GM12878 (cell line): Measurements from ENCODE around the gene CATSPERD. TPM values are rescaled to one million over a fixed set of nuclear protein-coding genes. Genes with fewer than 3 reads are reported as not detected.

Experiments used
- ATAC-seq: fragments of 200-7000 bp; cut with Tn5 transposase; 3 replicates; pipeline ENCODE4 v1.9.1; 2020; ENCODE audit warnings: mild to moderate bottlenecking, moderate library complexity
- BruUV-seq: library from RNA; stranded (reverse); fragments of 400-500 nt; replicated peaks from 2 replicates; lab custom pipeline; 2021; lab: Mats Ljungman, UMichigan
- CTCF ChIA-PET: fragments of 300-600 bp; sonication (Branson Sonifier 250); formaldehyde crosslinking; extraction: SDS; loops from one replicate; lab custom pipeline; 2021; ENCODE audit warnings: inconsistent platforms; lab: Yijun Ruan, JAX
- POLR2A ChIA-PET: fragments of 350-600 bp; formaldehyde crosslinking; extraction: SDS; loops from one replicate; lab custom pipeline; 2021; ENCODE audit warnings: inconsistent platforms; lab: Charles Lee
- RAD21 ChIA-PET: fragments of 300-600 bp; sonication (Branson Sonifier 250); formaldehyde crosslinking; loops from one replicate; lab custom pipeline; 2023; ENCODE audit warnings: antibody characterized with exemption; ENCODE audit not compliant: unreplicated experiment; lab: Charles Lee
- SMC1A ChIA-PET: fragments of 300-600 bp; sonication (Branson Sonifier 250); formaldehyde crosslinking; loops from one replicate; lab custom pipeline; 2023; ENCODE audit not compliant: unreplicated experiment, uncharacterized antibody; lab: Charles Lee
- DNase-seq: peaks from one replicate; pipeline ENCODE4 v3.0.0-alpha.2; 2011; ENCODE audit warnings: low read depth, low spot score
- FAIRE-seq: peaks from 3 replicates; lab custom pipeline; 2011; peaks lifted over from hg19 to GRCh38; lab: Jason Lieb, UNC
- H2AFZ ChIP-seq: 2 replicates; pipeline ENCODE4 v1.6.0; 2011; ENCODE audit warnings: low read depth, low read length, control low read depth; ENCODE audit not compliant: control insufficient read depth
- H3K27ac ChIP-seq: 2 replicates; pipeline ENCODE4 v1.5.1; 2011; ENCODE audit warnings: control low read depth; ENCODE audit not compliant: control insufficient read depth, insufficient read depth
- H3K27me3 ChIP-seq, 2 experiments: replicated peaks in 1 of 2; 2 replicates each; pipeline versions ENCODE4 v1.6.0 to v1.6.1; 2011; ENCODE audit warnings: low read length in 1 of 2; ENCODE audit not compliant: control insufficient read depth in 2 of 2, insufficient read depth in 2 of 2
- H3K36me3 ChIP-seq, 2 experiments: 2 replicates each; pipeline ENCODE4 v1.5.1; 2011; ENCODE audit warnings: low read length in 1 of 2; ENCODE audit not compliant: control insufficient read depth in 2 of 2, insufficient read depth in 2 of 2
- H3K4me1 ChIP-seq: 2 replicates; pipeline ENCODE4 v1.6.1; 2011; ENCODE audit warnings: mild to moderate bottlenecking, low read length, moderate library complexity, mixed read lengths; ENCODE audit not compliant: control insufficient read depth, insufficient read depth
- H3K4me2 ChIP-seq: 2 replicates; pipeline ENCODE4 v1.6.0; 2011; ENCODE audit warnings: control low read depth; ENCODE audit not compliant: control insufficient read depth, insufficient read depth
- H3K4me3 ChIP-seq: fragments of 200-600 bp; sonication (generic); 2 replicates; pipeline ENCODE4 v1.5.1; 2016
- H3K79me2 ChIP-seq: 2 replicates; pipeline ENCODE4 v1.6.0; 2011; ENCODE audit warnings: low read length; ENCODE audit not compliant: control insufficient read depth, insufficient read depth
- H3K9ac ChIP-seq: 2 replicates; pipeline ENCODE4 v1.8.0; 2011; ENCODE audit warnings: low read length, control low read depth, mixed read lengths; ENCODE audit not compliant: control insufficient read depth, insufficient read depth
- H3K9me3 ChIP-seq: replicated peaks from 3 replicates; pipeline ENCODE4 v1.5.1; 2011; ENCODE audit warnings: mild to moderate bottlenecking, low read length; ENCODE audit not compliant: control insufficient read depth, insufficient read depth
- H4K20me1 ChIP-seq: 2 replicates; pipeline ENCODE4 v1.6.0; 2011; ENCODE audit not compliant: control insufficient read depth, insufficient read depth
- EZH2 ChIP-seq: IDR thresholded peaks from 2 replicates; pipeline ENCODE4 v1.6.1; 2012; ENCODE audit warnings: low read depth, mild to moderate bottlenecking, control low read depth, inconsistent platforms, low read length, borderline replicate concordance; ENCODE audit not compliant: control insufficient read depth
- POLR2A ChIP-seq: IDR thresholded peaks from 2 replicates; pipeline ENCODE4 v1.6.1; 2011; ENCODE audit warnings: low read depth, mild to moderate bottlenecking, low read length
- POLR2AphosphoS2 ChIP-seq: IDR thresholded peaks from 2 replicates; pipeline ENCODE4 v1.6.1; 2011; ENCODE audit warnings: low read depth, mild to moderate bottlenecking, low read length, improper control_type of control experiment, moderate library complexity
- WRNIP1 ChIP-seq: IDR thresholded peaks from 2 replicates; pipeline ENCODE4 v1.6.1; 2011; ENCODE audit warnings: low read depth, low read length, improper control_type of control experiment, borderline replicate concordance
- WGBS: methylation state at CpG from one replicate; pipeline ENCODE4 v1.1.6; 2016; ENCODE audit warnings: low lambda C conversion rate; ENCODE audit not compliant: insufficient replicate concordance, insufficient coverage; ENCODE audit errors: missing lambda C conversion rate; 5-methylcytosine and 5-hydroxymethylcytosine counted together
- in situ Hi-C: fragments of 300-500 bp; cut with MboI; formaldehyde crosslinking; loops from 9 replicates; pipeline ENCODE4 v1.14.3; 2018; ENCODE audit warnings: mixed read lengths
- intact Hi-C: fragments of 100-400 bp; cut with micrococcal nuclease; formaldehyde crosslinking; loops from one replicate; pipeline ENCODE4 v1.14.2; 2022; ENCODE audit not compliant: unreplicated experiment
- polyA plus RNA-seq, 11 experiments: library from polyadenylated mRNA; depleted of rRNA in 4 of 11; unstranded in 6 of 11; stranded (reverse) in 5 of 11; fragments of >200 nt; fragmentation: Nextera tagmentation in 4 of 11; fragmentation: Illumina TruSeq in 1 of 11; extraction: Ambion mirVana in 4 of 11; extraction: Trizol in 1 of 11; gene quantifications; 1 replicate in 1 of 11; 2 replicates in 10 of 11; pipeline versions ENCODE4 v1.2.1 to v1.2.3, GENCODE V29; 2011 to 2016; ENCODE audit warnings: inconsistent platforms in 2 of 11, missing spikeins in 2 of 11, low read depth in 1 of 11
- total RNA-seq, 4 experiments: library from RNA; depleted of rRNA in 3 of 4; stranded (reverse); fragments of >200 nt in 3 of 4; fragmentation: Illumina TruSeq in 1 of 4; extraction: Trizol in 1 of 4; gene quantifications; 2 replicates each; pipeline versions ENCODE4 v1.2.1 to v1.2.3, GENCODE V29; 2013 to 2021
- TF ChIP-seq, protein P1 (sequence below): IDR thresholded peaks from 2 replicates; pipeline ENCODE4 v1.6.1; 2011; ENCODE audit warnings: low read depth, low read length, improper control_type of control experiment, borderline replicate concordance

CATSPERD gene
- total and polyA plus RNA-seq, 10 of the 15 experiments (the other 5 are each of a cell fraction or from before 2014, with no cell fraction given) = 0.02 to 0.38 (median 0.11) TPM; not detected in 5

DNA sequence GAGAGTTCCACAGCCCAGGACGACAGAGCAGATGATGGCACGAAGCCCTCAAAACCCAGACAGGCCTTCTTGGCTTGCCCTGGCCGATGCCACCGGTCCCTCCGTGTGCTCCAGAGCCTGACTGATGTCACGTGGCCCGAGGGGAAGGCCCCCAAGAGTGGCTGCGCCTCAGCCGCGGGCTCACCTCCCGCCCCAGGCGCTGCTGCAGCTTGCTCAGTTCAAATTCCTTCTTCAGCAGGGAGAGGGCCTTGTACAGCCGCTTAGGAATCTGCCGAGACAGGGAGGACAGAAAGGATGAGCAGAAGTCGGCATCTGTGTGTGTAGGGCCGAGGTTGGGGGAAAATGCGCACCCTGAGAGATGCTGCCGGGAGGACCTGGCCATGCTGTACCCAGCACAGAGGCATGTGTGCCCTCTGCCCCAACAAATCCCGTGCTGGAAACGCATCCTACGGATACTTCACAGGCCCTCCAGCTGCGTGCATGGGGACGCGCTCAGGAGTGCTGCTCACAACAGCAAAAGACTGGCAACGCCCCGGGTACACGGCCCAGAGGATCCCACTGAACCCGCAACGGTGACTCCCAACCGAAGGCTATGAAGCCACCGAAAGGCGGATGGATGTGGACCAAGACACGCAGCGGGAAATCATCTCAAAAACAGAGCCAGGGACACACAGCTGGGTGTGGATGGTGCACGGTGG lies 13.4 kb upstream of the CATSPERD start:
- ATAC-seq (no peak), FAIRE-seq (no peak), DNase-seq (no peak)
- no TSS peak for BruUV-seq
- RAD21 ChIA-PET = no interaction called here
- no peak overlapping the region for H3K27ac ChIP-seq
- in situ Hi-C loops = no loop called here
- no peaks in the 10 kb centered on the region; the same call in 2 of the 3 replicates for H3K9me3 ChIP-seq
- H3K79me2 ChIP-seq = no peaks in the 10 kb centered on the region
- H3K9ac ChIP-seq = no peak overlapping the region
- no peaks in the 10 kb centered on the region for H4K20me1 ChIP-seq
- CTCF ChIA-PET = interaction anchor here (1.2 kb wide), 1 partner anchor 18 kb away, joined by 3 read pairs; no protein-coding TSS in a partner anchor
- 96% methylated on average over 35 of the region's 35 CpGs for WGBS
- no peak overlapping the region for H3K4me3 ChIP-seq
- H3K4me2 ChIP-seq = no peak overlapping the region
- POLR2A ChIA-PET = no interaction called here
- SMC1A ChIA-PET = interaction anchor here (0.6 kb wide), 1 partner anchor 1604 kb away, joined by 3 read pairs; no protein-coding TSS in a partner anchor
- no peak overlapping the region for H2AFZ ChIP-seq
- intact Hi-C loops = no loop called here
- no peaks in the 10 kb centered on the region for H3K4me1 ChIP-seq
- TF ChIP-seq WRNIP1 = no peak
- peak; percentile 36; the same call in 1 of the 2 replicates for TF ChIP-seq POLR2A
- TF ChIP-seq POLR2AphosphoS2 = peak; percentile 7; the same call in 1 of the 2 replicates
- TF ChIP-seq, protein P1, sequence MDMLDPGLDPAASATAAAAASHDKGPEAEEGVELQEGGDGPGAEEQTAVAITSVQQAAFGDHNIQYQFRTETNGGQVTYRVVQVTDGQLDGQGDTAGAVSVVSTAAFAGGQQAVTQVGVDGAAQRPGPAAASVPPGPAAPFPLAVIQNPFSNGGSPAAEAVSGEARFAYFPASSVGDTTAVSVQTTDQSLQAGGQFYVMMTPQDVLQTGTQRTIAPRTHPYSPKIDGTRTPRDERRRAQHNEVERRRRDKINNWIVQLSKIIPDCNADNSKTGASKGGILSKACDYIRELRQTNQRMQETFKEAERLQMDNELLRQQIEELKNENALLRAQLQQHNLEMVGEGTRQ = no peak
- no peak for TF ChIP-seq EZH2
- no peaks in the 10 kb centered on the region for H3K27me3 ChIP-seq
- H3K36me3 ChIP-seq = peaks cover 29 to 47% of the 10 kb centered on the region in 2 experiments
